Measurements from ENCODE around the gene DOCK11. TPM values are rescaled to one million over a fixed set of nuclear protein-coding genes. Genes with fewer than 3 reads are reported as not detected.
"Not testable (repeated sequence)": the region's sequence is repeated elsewhere in the genome, so short reads cannot be mapped to it uniquely, and the experiment has no call there.

The DOCK11 gene
- total RNA-seq, 2 donors from 2014 or later: 5.2 to 7.9 TPM

- Histone ChIP-seq H3K27ac (peak overlapping the region; percentile 22 to 36), H3K36me3 (no peaks in the 10 kb centered on the region), H3K4me3 (no peak overlapping the region), H3K4me1 (no peaks in the 10 kb centered on the region), H3K27me3 (no peaks in the 10 kb centered on the region), H3K9me3 (peaks cover 0 to 10% of the 10 kb centered on the region in 2 donors)
- TF ChIP-seq CTCF (IDR thresholded peaks at IDR 0.05): no peak
- no peak for DNase-seq (ENCODE audit: low spot score)
These were observed 235.1 kb downstream of the DOCK11 start for GRCh38 chrX:118730500-118731247.

- H3K27ac ChIP-seq; H3K4me3 ChIP-seq; H3K36me3 ChIP-seq; H3K4me1 ChIP-seq; DNase-seq (ENCODE audit: low spot score); H3K27me3 ChIP-seq: not testable (repeated sequence)
- H3K9me3 ChIP-seq: peaks cover 0 to 10% of the 10 kb centered on the region in 2 donors
These were observed 236.9 kb downstream of the DOCK11 start for GRCh38 chrX:118732551-118732950.

- Histone ChIP-seq H3K27ac (no peak overlapping the region), H3K36me3 (no peaks in the 10 kb centered on the region), H3K4me1 (no peaks in the 10 kb centered on the region), H3K4me3 (no peak overlapping the region), H3K9me3 (peaks cover 0 to 10% of the 10 kb centered on the region in 2 donors), H3K27me3 (no peaks in the 10 kb centered on the region)
- no peak for TF ChIP-seq CTCF (IDR thresholded peaks at IDR 0.05)
- no peak for DNase-seq (ENCODE audit: low spot score)
These were observed 239.3 kb downstream of the DOCK11 start for GRCh38 chrX:118734909-118735308.

Other genes starting within 250 kb of the DOCK11 start
- 10 to 100 TPM; 13.9 to 14.7 TPM for gene WDR44, start 149.7 kb upstream of the DOCK11 start, total RNA-seq
- gene IL13RA1, start 231.8 kb downstream of the DOCK11 start, total RNA-seq: 10 to 100 TPM; 14.5 to 29.8 TPM

Data from right atrium auricular region (tissue), 2 donors.